Measurements from ENCODE around the gene PIP5K1B.
A peak's percentile ranks its signal among the peaks of the same experiment; 100 is the strongest.

The PIP5K1B gene

DNA sequence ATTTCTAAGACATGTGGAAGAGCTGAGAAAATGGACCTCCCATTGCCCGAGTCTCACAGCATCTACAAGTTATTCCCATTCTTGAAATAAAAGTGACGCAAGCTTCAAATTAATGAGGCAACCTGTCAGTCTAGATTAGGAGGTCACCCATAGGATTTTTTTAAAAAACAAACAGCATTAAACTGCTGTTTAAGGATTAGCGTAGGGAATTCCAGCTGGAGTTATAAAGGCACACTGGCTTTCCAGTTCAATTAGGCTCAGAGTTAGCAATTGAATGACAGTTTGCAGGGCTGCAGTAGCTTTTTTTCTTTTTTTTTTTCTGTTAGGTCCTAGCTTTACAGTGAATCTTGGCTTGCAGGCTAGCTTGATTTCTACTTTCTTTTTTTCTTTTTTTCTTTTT is 292.6 kb downstream of the PIP5K1B start:
- DNase-seq (ENCODE audit: low read depth): no peak

DNA sequence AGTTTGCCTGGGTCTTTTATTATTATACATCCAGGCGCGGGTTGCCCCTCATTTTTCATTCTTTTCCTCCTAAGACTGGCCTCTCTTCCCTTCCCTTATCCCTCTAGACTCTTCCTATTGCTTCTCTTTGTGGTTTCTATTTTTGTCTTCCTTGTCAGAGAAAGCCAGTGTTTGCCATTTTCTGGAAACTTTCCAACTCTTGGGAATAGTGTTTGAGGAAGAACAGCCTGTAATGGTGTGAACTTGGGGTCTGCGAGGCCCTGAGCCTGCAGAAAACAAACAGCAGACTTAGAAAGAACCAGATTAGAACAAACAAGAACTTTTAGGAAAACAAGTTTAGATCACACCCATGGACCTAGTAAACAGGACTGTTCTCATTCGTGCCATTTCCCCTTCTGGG is 293.3 kb downstream of the PIP5K1B start:
- DNase-seq (ENCODE audit: low read depth): no peak

DNA sequence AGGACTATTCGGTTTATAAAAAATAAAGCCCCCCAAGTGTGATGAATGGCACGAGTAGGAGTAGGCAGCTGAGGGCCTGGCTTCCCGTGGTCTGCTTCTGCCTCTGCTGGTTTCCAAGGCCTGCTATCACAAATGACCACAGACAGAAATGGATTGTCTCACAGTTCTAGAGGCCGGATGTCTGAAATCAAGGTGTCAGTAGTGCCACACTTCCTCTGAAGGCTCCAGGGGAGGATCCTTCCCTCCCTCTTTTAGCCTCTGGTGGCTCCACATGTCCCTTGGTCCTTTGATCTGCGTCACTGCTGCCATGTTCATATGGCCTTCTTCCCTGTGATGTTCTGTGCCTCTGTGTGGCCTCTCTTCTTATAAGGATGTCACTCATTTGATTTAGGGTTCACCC is 293.8 kb downstream of the PIP5K1B start:
- DNase-seq (ENCODE audit: low read depth): no peak

DNA sequence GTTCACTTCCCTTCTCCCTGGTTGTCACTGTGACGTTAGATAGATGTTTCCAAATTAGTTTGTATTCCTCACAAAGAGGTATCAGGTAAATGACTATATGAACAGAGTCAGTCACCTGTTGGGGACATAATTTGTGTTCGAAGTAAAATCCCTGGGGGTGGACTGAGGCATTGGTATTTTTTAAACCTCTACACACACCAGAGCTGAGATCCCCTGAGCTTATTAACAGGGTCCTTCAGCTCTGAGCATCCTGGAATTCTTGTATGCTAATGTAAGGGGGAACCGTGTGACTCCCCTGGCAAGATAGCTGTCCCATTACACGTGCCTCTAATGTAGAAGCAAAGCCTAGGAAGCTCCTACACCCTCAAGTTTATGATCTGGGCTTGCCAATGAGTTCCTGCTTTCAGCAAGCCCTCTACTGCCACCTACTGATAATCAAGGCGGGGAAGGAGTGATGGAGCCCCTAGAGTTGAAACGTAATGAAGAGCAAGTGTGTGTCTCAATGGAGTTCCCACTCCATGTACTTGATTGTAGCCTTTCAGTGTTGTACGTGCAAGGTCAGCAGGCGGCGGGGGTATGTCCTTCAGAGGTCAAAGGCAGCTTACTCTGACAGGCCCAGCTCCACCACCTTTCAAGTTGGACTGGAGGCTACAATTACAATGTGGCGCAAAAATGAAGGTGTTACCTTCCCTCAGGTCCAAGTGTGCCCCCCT is 294.5 kb downstream of the PIP5K1B start:
- peak; percentile 24 for DNase-seq (ENCODE audit: low read depth)

DNA sequence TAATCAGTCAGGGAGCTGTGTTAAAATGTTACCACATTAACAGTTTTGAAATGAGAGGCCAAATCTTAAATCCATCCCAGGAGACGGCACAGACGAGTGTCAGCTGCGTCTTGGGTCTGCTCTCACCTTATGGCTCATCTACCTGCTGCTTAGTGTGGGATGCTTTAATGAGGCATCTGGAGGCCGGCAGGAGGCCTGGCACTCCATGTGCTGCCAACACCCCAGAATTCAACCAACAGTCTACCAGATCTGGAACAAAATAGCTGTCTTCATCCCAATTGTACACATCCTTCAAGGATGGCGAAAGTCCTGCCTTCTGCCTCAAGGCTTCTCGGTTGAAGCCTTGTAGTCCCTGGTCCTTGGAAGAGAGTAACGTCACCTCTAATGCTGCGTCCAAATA is 296.9 kb downstream of the PIP5K1B start:
- no peak for DNase-seq (ENCODE audit: low read depth)

DNA sequence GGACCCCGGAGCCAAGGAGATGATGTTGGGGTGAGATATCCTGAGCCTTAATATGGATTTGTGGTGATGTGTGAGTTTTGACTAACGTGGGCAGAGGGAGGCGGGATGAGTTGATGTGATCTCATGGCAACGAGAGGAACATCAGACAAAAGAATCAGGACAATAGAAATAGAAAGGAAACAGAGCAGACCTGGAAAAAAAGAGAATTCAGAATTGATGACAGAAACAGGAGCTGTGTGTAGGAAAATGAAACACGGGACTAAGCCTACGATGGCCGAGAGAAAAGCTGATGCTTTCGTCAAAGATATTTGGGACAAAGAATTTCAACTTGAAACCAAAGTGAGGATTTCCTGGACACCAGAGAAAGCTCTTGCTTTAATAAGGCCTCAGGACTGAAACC is 298.0 kb downstream of the PIP5K1B start:
- no peak for DNase-seq (ENCODE audit: low read depth)

DNA sequence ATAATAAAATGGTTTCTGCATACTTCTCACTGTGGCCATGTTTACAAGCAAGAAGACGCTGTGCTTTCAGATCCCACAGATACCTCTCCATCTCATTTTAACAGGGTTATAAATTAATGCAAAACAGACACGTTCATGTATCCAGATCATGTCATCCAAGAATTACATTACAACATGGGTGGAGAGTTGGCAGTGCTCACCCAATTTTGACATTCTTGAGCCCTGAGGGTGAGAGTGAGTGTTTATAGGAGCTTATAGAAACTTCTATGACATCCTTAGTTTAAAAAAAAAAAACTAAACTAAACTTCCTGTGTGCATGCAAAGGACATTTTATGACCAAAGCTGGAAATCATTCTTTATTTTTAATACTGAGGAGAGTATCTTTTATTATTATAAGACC is 299.8 kb downstream of the PIP5K1B start:
- no peak for DNase-seq (ENCODE audit: low read depth)

DNA sequence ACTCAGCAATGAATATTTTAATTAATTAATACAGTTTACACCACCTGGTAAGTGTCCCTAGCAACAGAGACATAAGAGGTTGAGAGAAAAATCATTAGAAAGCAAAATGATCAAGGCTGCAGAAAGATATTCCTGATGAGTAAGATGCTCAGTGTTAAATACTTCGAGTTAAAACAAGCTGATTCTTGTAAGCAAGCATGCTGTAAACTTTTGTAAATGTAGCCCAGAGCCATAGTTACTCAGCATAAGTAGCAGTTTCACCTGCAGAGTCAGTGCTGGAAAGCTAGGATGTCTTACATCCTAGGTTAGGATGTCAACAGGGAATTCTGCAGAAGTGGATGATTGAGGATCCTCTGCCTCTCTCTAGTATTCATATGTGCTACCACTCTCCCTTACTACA is 304.7 kb downstream of the PIP5K1B start:
- DNase-seq (ENCODE audit: low read depth): no peak

DNA sequence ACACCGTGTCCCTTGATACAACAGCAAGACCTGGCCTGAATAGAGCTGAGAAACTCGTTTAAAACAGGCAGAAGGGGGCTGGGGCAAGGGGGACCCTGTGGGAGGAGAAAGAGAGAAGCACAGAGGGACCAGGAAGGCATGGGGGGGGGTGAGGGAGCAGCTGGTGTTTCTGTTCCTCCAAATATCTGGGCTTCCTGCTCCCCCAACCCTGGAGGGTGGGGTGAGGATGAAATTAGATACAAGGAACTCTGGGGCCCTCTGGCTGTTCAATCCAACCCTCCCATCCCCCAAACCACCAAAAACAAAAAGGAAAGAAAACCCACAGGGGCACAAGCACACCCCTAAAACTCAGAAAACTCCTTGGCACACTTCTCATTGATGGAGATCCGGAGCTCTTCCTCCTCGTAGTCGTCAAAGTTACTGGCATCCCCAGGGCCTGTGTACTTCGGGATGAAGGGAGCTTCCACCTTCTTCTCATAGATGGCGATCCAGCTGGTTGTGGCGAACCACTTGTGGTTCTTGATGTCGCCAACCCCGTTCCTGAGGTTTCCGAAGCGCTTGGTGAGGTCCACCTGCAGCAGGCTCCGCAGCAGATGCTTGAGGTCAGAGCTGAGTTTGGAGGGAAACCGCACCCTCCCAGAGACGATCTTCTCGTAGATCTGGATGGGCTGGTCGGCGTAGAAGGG is 307.8 kb downstream of the PIP5K1B start:
- no peak for DNase-seq (ENCODE audit: low read depth)

DNA sequence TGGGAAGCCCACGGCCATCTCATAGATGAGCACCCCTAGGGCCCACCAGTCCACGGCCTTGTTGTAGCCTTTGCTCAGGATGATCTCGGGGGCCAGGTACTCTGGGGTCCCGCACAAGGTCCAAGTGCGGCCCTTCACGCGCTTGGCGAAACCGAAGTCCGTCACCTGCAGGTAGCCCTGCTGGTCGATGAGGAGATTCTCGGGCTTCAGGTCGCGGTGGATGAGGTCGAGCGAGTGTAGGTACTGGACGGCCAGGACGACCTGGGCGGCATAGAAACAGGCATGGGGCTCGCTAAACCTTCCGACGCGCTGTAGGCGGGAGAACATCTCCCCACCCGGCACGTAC is 308.3 kb downstream of the PIP5K1B start:
- DNase-seq (ENCODE audit: low read depth): no peak

DNA sequence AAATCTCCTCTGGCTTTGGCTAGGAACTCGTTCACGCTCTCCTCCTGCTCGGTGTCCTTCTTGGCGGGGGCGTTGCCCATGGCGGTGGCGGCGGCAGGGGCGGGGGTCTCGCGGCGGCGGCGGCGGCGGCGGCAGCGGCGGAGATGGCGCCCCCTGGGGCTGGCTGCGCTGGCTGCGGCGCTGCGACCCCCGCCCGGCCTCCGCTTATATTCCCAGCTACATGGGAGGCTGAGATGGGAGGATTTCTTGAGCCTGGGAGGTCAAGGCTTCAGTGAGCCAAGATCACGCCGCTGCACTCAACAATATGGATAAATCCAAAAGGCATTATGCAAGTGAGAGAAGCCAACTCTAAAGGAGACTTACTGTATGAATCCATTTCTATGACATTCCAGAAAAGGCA is 309.0 kb downstream of the PIP5K1B start, which contains the start of gene PRKACG:
Gene PRKACG, minus strand, starts transcription at position 101 of the 400 bp plus-strand sequence. Its CDS starts 21 bp downstream, at position 80.
- no peak for DNase-seq (ENCODE audit: low read depth)

DNA sequence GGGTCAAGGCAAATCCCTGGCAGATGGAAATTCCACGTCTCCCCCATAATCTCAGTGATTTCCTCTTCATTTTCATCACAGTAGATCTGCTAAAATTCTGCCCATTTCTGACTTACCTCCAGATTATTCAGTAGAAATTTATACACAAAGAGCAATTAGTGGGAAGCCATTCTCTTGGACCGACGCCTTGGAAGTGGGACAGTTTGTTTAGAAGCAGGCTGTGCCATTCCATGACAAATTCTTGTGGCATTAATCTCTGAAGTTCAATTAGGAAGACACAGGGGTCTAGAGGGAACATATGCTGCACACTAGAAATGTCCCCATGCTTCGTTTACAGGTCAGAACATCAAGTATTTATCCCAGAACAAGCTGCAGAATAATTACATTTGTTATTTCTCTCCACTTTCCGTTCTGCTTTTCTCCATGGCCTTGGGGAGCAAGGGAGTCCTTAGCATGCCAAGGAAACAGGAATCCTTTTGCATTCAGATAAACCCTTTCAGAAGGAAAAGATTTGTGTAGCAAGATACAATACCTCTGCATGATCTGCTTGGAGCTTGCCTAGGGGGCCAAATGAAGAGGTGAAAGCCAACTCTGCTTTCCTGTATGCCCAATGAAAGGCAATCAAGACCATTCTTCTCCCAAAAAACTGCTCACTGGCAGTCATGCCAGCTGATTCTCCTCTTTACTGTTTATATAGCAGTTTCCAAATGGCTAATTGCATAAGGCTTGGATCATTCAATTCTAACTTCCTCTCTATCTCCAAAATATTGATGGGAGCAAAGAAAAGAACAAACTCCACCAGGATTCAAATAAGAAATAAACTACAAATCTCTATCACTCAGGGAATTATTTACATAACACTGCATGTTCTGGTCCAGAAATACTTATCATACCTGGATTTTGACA is 311.4 kb downstream of the PIP5K1B start:
- DNase-seq (ENCODE audit: low read depth): no peak

DNA sequence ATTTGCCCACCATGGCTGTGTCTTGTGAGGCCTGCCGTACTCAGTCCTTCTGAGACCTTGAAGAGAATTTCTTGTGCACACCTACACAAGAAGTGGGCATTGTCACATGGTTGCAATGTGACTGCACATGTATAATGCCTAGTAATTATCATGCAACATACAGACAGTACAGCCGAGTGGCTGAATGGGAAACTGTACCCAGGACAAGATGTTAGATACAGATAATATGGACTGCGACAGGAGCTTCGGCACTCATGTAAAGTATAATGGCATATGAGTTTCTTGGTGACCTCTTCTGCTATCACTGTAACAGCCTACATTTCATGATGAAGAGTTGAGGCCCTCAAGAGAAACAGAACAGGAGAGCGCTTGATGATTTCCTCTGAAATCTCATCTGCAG is 313.7 kb downstream of the PIP5K1B start:
- no peak for DNase-seq (ENCODE audit: low read depth)

DNA sequence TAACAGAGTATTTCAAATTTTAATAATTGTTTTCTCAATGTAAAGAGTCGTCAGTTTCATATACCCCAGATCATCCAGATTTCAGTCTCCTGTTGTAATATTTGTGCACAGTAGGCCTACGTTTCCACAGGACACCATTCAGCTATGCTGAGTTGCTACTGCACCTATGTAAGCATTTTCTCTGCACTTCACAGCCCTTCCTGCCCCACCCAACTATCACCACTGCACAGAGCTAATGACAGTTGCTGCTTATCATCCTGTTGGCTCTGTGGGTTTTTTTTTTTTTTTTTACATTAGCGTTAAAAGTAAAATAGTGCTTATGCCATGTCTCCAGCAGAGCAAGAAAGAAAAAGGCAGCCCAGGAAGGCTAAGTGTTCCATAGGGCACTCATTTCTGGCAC is 314.8 kb downstream of the PIP5K1B start:
- DNase-seq (ENCODE audit: low read depth): no peak

DNA sequence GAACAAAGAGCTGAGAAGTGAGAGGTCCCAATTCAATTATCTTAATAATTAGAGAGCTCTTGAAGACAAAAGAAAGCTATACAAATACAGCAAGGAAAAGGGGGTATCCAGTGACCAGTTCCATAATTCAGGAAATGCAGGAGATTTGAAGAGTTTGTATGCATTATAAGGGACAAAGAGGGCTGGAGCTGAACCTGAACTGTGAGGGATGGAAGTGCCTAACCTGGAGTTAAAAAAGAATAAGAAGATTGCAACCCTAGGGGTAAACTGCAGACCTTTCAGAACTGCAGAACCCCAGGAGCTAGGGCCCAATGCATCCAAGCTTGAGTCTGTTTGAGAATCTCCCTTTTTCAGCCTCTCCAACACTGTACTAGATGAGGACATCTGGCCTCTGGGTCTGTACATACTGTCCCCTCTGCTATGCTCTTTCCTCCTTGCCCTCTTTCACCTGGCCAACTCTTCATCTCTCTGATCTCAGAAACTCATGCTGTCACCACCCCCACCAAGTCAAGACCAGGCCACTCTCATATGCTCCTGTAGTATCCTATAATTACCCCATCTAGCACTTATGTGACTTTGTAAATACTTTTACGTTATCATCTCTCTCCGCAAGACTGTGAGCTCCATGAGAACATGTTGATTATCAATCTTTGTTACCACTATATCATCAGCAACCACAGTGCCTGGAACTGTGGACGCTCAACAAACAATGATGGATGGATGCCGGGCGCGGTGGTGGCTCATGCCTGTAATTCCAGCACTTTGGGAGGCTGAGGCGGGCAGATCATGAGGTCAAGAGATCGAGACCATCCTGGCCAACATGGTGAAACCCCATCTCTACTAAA is 315.5 kb downstream of the PIP5K1B start:
- no peak for DNase-seq (ENCODE audit: low read depth)

DNA sequence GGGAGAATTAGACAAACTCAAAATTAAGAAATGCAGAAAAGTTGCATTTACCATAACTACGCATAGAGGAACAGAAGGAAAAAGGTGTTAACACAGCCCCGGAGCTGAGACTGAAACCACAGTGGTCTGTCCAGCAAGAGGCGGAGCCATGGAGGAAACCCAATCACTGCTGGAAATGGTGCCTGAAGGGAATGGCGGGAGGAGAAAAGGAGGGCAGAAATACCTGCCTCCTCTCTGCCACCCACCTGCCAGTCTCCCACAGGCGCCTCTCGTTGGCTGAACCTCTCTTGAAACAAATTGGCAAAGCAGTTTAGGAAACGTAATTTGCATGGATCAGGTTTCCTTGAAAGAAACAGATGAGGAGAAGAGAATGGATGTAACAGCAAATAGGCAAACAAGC is 318.6 kb downstream of the PIP5K1B start:
- DNase-seq (ENCODE audit: low read depth): no peak

DNA sequence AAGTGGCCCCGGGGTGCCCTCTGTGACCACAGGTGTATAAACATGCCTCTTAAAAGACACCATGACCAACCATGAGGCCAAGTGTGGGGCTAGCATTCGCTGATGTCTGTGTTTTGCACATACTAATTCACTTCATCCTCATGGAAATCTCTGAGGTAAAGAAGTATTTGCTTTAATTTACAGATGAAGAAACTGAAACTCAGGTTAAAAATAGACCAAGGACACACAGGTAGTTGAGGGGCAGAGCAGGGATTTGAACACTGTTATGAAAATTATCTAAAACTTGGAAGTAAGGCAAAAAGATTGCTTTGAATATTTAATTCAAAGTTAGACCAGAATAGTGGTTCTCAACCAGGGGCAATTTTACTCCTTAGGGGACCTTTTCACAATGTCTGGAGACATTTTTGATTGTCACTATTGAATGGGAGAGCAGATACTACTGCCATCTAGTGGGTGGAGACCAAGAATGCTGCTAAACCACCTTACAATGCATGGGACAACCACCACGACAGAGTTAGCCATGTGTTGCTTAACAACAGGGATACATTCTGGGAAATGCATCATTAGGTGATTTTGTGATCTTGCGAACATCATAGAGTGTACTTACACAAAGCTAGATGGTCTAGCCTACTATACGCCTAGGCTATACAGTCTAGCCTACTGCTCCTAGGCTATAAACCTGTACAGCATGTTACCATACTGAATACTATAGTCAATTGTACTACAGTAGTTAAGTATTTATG is 322.5 kb downstream of the PIP5K1B start:
- DNase-seq (ENCODE audit: low read depth): no peak

DNA sequence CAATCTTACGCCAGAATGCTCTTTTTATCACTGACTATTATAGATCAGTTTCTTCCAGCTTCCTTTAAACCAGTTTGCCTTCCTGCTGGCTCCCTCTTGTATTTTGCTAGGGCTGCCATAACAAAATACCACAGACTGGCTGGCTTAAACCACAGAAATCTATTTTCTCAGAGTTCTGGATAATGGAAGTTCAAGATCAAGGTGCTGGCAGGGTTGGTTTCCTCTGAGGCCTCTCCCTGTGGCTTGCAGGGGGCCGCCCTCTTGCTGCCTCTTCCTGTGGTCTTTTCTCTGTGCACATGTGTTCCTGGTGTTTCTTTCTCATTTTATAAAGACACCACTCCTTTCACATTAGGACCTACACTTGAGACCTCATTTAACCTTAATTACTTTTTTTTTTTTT is 323.7 kb downstream of the PIP5K1B start:
- DNase-seq (ENCODE audit: low read depth): no peak

DNA sequence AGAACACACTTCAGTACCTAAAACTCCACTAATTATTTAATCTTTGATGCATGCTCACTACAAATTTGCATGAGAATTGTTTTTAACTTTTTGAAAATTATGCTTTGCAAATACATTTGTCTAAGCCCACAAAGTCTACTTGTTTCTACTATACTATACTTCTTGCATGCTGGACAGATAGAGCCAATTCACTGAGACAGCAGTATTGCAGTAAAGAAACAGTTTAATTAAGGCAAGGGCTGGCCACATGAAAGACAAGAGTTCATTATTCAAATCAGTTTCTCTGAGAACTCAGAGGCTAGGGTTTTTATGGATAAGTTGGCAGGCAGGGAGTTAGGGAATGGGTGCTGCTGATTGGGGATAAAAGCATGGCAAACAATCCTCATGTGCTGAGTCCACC is 324.5 kb downstream of the PIP5K1B start:
- no peak for DNase-seq (ENCODE audit: low read depth)

DNA sequence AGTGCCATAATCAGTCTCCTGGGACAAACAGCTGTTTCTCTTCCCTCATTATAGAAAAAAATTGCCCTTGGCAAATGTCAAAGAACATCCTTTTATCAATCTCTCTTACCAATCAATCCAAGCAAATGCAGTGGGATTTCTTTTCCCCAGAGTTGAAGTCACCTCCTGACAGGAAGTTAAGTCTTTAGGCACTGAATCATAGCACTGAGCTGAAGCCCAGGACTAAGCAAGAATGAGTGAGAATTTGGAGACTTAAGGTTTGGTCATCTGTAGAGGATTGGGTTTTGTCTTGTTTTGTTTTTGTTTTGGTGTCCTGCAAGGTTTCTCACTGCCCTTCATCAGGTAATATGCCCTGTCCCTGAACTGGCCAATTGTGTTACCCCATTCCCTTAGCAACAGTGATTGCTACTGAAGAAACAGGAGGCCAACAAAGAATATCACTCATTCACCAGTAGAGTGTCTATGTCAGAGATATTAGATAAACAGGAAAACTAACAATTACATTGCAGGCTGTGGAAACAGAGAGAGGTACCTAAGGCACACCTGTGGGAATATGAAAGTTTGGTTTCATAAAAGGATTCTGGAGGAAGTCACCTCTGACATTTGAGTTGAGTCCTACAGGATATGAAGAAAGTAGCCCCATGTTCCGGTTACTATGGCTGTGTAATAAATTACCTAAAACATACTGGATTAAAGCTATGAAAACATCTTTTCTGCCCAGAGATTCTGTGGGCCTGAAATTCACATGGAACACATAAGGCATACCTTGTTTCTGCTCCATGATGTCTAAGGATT is 326.0 kb downstream of the PIP5K1B start:
- no peak for DNase-seq (ENCODE audit: low read depth)
